Trophoblast cell (in vitro differentiated cells and primary cell): ENCODE measurements around the gene CTNNA3.

Experiments used
- DNase-seq, 2 donors: peaks; one replicate each; pipeline ENCODE4 v3.0.0-alpha.2; 2016
- H2AFZ ChIP-seq: 2 replicates; pipeline ENCODE4 v1.6.1; 2013; ENCODE audit warnings: low read length, moderate library complexity, mild to moderate bottlenecking; ENCODE audit not compliant: insufficient read depth, poor library complexity
- H2AK5ac ChIP-seq: 2 replicates; pipeline ENCODE4 v1.6.1; 2013; ENCODE audit warnings: mild to moderate bottlenecking, low read length
- H2BK120ac ChIP-seq: 2 replicates; pipeline ENCODE4 v1.6.1; 2013; ENCODE audit warnings: low read length, mild to moderate bottlenecking, moderate library complexity; ENCODE audit not compliant: insufficient read depth, poor library complexity
- H2BK12ac ChIP-seq: 2 replicates; pipeline ENCODE4 v1.6.1; 2013; ENCODE audit warnings: mild to moderate bottlenecking, low read length, moderate library complexity
- H2BK5ac ChIP-seq: 2 replicates; pipeline ENCODE4 v1.6.1; 2013; ENCODE audit warnings: low read length, low read depth, moderate library complexity, mild to moderate bottlenecking; ENCODE audit not compliant: poor library complexity
- H3K14ac ChIP-seq: 2 replicates; pipeline ENCODE4 v1.6.1; 2013; ENCODE audit warnings: mild to moderate bottlenecking, low read length
- H3K18ac ChIP-seq: 2 replicates; pipeline ENCODE4 v1.6.1; 2013; ENCODE audit warnings: mild to moderate bottlenecking, low read length
- H3K23ac ChIP-seq: 2 replicates; pipeline ENCODE4 v1.6.1; 2013; ENCODE audit warnings: low read length
- H3K27ac ChIP-seq: 2 replicates; pipeline ENCODE4 v1.5.1; 2013; ENCODE audit warnings: low read depth, mild to moderate bottlenecking, inconsistent platforms, low read length, moderate library complexity
- H3K27me3 ChIP-seq: 2 replicates; pipeline ENCODE4 v1.6.1; 2013; ENCODE audit warnings: inconsistent platforms, mild to moderate bottlenecking, low read length, moderate library complexity; ENCODE audit not compliant: insufficient read depth
- H3K36me3 ChIP-seq, 2 experiments: 1 replicate in 1 of 2; 2 replicates in 1 of 2; pipeline ENCODE4 v1.6.1; 2013; ENCODE audit warnings: low read length in 2 of 2, mild to moderate bottlenecking in 2 of 2, moderate library complexity in 1 of 2; ENCODE audit not compliant: insufficient read depth in 2 of 2, control insufficient read depth in 1 of 2
- H3K4ac ChIP-seq: 2 replicates; pipeline ENCODE4 v1.6.1; 2013; ENCODE audit warnings: low read depth, mild to moderate bottlenecking, low read length, moderate library complexity
- H3K4me1 ChIP-seq, 2 experiments: 1 replicate in 1 of 2; 2 replicates in 1 of 2; pipeline ENCODE4 v1.6.1; 2013; ENCODE audit warnings: low read length in 2 of 2, mild to moderate bottlenecking in 2 of 2, moderate library complexity in 1 of 2; ENCODE audit not compliant: insufficient read depth in 2 of 2, control insufficient read depth in 1 of 2
- H3K4me2 ChIP-seq: 2 replicates; pipeline ENCODE4 v1.6.1; 2013; ENCODE audit warnings: inconsistent platforms, mild to moderate bottlenecking, low read length, moderate library complexity
- H3K4me3 ChIP-seq: 2 replicates; pipeline ENCODE4 v1.5.1; 2013; ENCODE audit warnings: mild to moderate bottlenecking, low read depth, low read length, inconsistent platforms
- H3K79me1 ChIP-seq: one replicate; pipeline ENCODE4 v1.6.1; 2013; ENCODE audit warnings: low read length
- H3K79me2 ChIP-seq: 2 replicates; pipeline ENCODE4 v1.6.1; 2013; ENCODE audit warnings: low read length, mild to moderate bottlenecking; ENCODE audit not compliant: control insufficient read depth, insufficient read depth, poor library complexity
- H3K9ac ChIP-seq: 2 replicates; pipeline ENCODE4 v1.6.1; 2013; ENCODE audit warnings: mild to moderate bottlenecking, low read length
- H3K9me3 ChIP-seq: 2 replicates; pipeline ENCODE4 v1.6.1; 2013; ENCODE audit warnings: low read depth, mild to moderate bottlenecking, control low read depth, inconsistent platforms, low read length; ENCODE audit not compliant: insufficient read depth
- H4K12ac ChIP-seq: 2 replicates; pipeline ENCODE4 v1.6.1; 2013; ENCODE audit warnings: low read depth, mild to moderate bottlenecking, low read length, moderate library complexity
- H4K8ac ChIP-seq: 2 replicates; pipeline ENCODE4 v1.6.1; 2013; ENCODE audit warnings: low read depth, mild to moderate bottlenecking, low read length, moderate library complexity
- H4K91ac ChIP-seq: one replicate; pipeline ENCODE4 v1.6.1; 2013; ENCODE audit warnings: low read depth, mild to moderate bottlenecking, low read length, moderate library complexity
- WGBS: extraction: QIAGEN DNeasy Blood & Tissue Kit; methylation state at CpG from one replicate; pipeline ENCODE4 v1.1.7; 2013; ENCODE audit warnings: missing lambda C conversion rate; ENCODE audit not compliant: insufficient read length, insufficient coverage; ENCODE audit errors: extremely low coverage; 5-methylcytosine and 5-hydroxymethylcytosine counted together

The CTNNA3 gene

GRCh38 chr10:67284589-67284988 lies 411.4 kb downstream of the CTNNA3 start:
- Histone ChIP-seq H3K18ac (no peak overlapping the region), H3K9ac (no peak overlapping the region), H2AK5ac (no peak overlapping the region), H3K36me3 (no peaks in the 10 kb centered on the region), H2BK12ac (no peak overlapping the region), H4K12ac (no peak overlapping the region), H3K27me3 (no peaks in the 10 kb centered on the region), H2BK120ac (no peak overlapping the region), H2BK5ac (no peak overlapping the region), H3K14ac (no peak overlapping the region), H3K4ac (no peak overlapping the region), H3K4me2 (no peak overlapping the region), H4K8ac (no peak overlapping the region), H3K9me3 (no peaks in the 10 kb centered on the region), H3K23ac (no peak overlapping the region), H4K91ac (no peak overlapping the region), H3K79me2 (no peaks in the 10 kb centered on the region), H3K4me3 (no peak overlapping the region), H2AFZ (no peak overlapping the region), H3K79me1 (no peaks in the 10 kb centered on the region), H3K4me1 (peaks cover 8 to 9% of the 10 kb centered on the region in 2 experiments), H3K27ac (no peak overlapping the region)
- no CpG with 5 or more reads among the region's 1 CpG for WGBS
- DNase-seq = no peak

GRCh38 chr10:67282871-67283270 lies 413.1 kb downstream of the CTNNA3 start:
- Histone ChIP-seq H2BK12ac (no peak overlapping the region), H3K79me2 (no peaks in the 10 kb centered on the region), H3K79me1 (no peaks in the 10 kb centered on the region), H3K9ac (no peak overlapping the region), H4K91ac (peak overlapping the region; percentile 80), H4K12ac (no peak overlapping the region), H2BK120ac (peak overlapping the region; percentile 76), H3K36me3 (no peaks in the 10 kb centered on the region), H4K8ac (peak overlapping the region; percentile 47), H3K27me3 (no peaks in the 10 kb centered on the region), H3K4ac (no peak overlapping the region), H3K14ac (peak overlapping the region; percentile 51), H3K18ac (peak overlapping the region; percentile 65), H3K4me1 (peaks cover 8 to 9% of the 10 kb centered on the region in 2 experiments), H3K4me3 (no peak overlapping the region), H3K4me2 (no peak overlapping the region), H3K23ac (no peak overlapping the region), H3K27ac (peak overlapping the region; percentile 60), H3K9me3 (no peaks in the 10 kb centered on the region), H2BK5ac (peak overlapping the region; percentile 91), H2AK5ac (no peak overlapping the region), H2AFZ (peak overlapping the region; percentile 28)
- no peak for DNase-seq

- Histone ChIP-seq H3K9ac (no peak overlapping the region), H3K4ac (no peak overlapping the region), H3K79me2 (no peaks in the 10 kb centered on the region), H4K91ac (no peak overlapping the region), H3K14ac (no peak overlapping the region), H3K27ac (peak overlapping the region; percentile 44), H2BK120ac (no peak overlapping the region), H3K79me1 (no peaks in the 10 kb centered on the region), H3K18ac (no peak overlapping the region), H2AFZ (no peak overlapping the region), H3K36me3 (no peaks in the 10 kb centered on the region), H4K8ac (no peak overlapping the region), H2BK5ac (no peak overlapping the region), H3K4me2 (no peak overlapping the region), H2BK12ac (no peak overlapping the region), H3K4me3 (no peak overlapping the region), H3K27me3 (no peaks in the 10 kb centered on the region), H4K12ac (no peak overlapping the region), H3K23ac (no peak overlapping the region), H2AK5ac (no peak overlapping the region), H3K9me3 (no peaks in the 10 kb centered on the region), H3K4me1 (peaks cover 8 to 9% of the 10 kb centered on the region in 2 experiments)
- no peak for DNase-seq
- no CpG with 5 or more reads among the region's 4 CpGs for WGBS
These were observed 415.6 kb downstream of the CTNNA3 start for GRCh38 chr10:67280405-67280804.

GRCh38 chr10:67277402-67277801 lies 418.6 kb downstream of the CTNNA3 start:
- H3K27ac ChIP-seq = no peak overlapping the region
- no peak overlapping the region for H4K91ac ChIP-seq
- no peak overlapping the region for H3K4me3 ChIP-seq

More at GRCh38 chr10:67277402-67277801, 418.6 kb downstream of the CTNNA3 start:
- H2BK120ac ChIP-seq = no peak overlapping the region
- H3K4me1 ChIP-seq = peaks cover 0 to 4% of the 10 kb centered on the region in 2 experiments
- H2BK12ac ChIP-seq = no peak overlapping the region
- H3K79me2 ChIP-seq = no peaks in the 10 kb centered on the region
- no peaks in the 10 kb centered on the region for H3K9me3 ChIP-seq
- no peak overlapping the region for H3K23ac ChIP-seq
- H3K9ac ChIP-seq = no peak overlapping the region
- H3K14ac ChIP-seq = no peak overlapping the region
- no peak overlapping the region for H3K4ac ChIP-seq
- H2AFZ ChIP-seq = no peak overlapping the region
- no peaks in the 10 kb centered on the region for H3K36me3 ChIP-seq
- peak in 1 of 2 donors; percentile 5 for DNase-seq
- H3K18ac ChIP-seq = no peak overlapping the region
- H3K79me1 ChIP-seq = no peaks in the 10 kb centered on the region
- H4K8ac ChIP-seq = no peak overlapping the region
- H3K4me2 ChIP-seq = no peak overlapping the region
- no CpG with 5 or more reads among the region's 2 CpGs for WGBS
- H3K27me3 ChIP-seq = no peaks in the 10 kb centered on the region
- H2BK5ac ChIP-seq = no peak overlapping the region
- H2AK5ac ChIP-seq = no peak overlapping the region
- H4K12ac ChIP-seq = no peak overlapping the region
